ENCODE data around the gene ANKS1B. TPM values are rescaled to one million over a fixed set of nuclear protein-coding genes. Genes with fewer than 3 reads are reported as not detected.

ANKS1B gene
- total RNA-seq, 4 donors from 2014 or later: 0.88 to 10.7 (median 4.4) TPM

GRCh38 chr12:99370421-99371138, 614.2 kb downstream of the ANKS1B start:
- no peaks in the 10 kb centered on the region for H3K27me3 ChIP-seq
- H3K4me1 ChIP-seq: no peaks in the 10 kb centered on the region
- no peak overlapping the region for H3K27ac ChIP-seq
- H3K36me3 ChIP-seq: no peaks in the 10 kb centered on the region
- no peak for DNase-seq
- no peaks in the 10 kb centered on the region for H3K9me3 ChIP-seq
- H3K4me3 ChIP-seq: no peak overlapping the region
- no peak for TF ChIP-seq CTCF (IDR thresholded peaks at IDR 0.05)
- no peak for TF ChIP-seq POLR2A (IDR thresholded peaks at IDR 0.05)

GRCh38 chr12:99367181-99367580, 617.6 kb downstream of the ANKS1B start:
- Histone ChIP-seq H3K36me3 (no peaks in the 10 kb centered on the region), H3K27me3 (no peaks in the 10 kb centered on the region), H3K9me3 (no peaks in the 10 kb centered on the region), H3K4me3 (no peak overlapping the region), H3K4me1 (no peaks in the 10 kb centered on the region), H3K27ac (no peak overlapping the region)
- TF ChIP-seq CTCF (IDR thresholded peaks at IDR 0.05) (no peak), POLR2A (IDR thresholded peaks at IDR 0.05) (no peak)
- no peak for DNase-seq

- no peak overlapping the region for H3K27ac ChIP-seq
- H3K4me1 ChIP-seq: no peaks in the 10 kb centered on the region
- no peaks in the 10 kb centered on the region for H3K9me3 ChIP-seq
- H3K4me3 ChIP-seq: no peak overlapping the region
- no peak for TF ChIP-seq POLR2A (IDR thresholded peaks at IDR 0.05)
- no peak for TF ChIP-seq CTCF (IDR thresholded peaks at IDR 0.05)
- DNase-seq: no peak
- H3K36me3 ChIP-seq: no peaks in the 10 kb centered on the region
- no peaks in the 10 kb centered on the region for H3K27me3 ChIP-seq
Measured at GRCh38 chr12:99352269-99352668, 632.5 kb downstream of the ANKS1B start.

GRCh38 chr12:99343960-99344359, 640.8 kb downstream of the ANKS1B start:
- H3K27me3 ChIP-seq: no peaks in the 10 kb centered on the region
- no peak for TF ChIP-seq CTCF (IDR thresholded peaks at IDR 0.05)
- TF ChIP-seq POLR2A (IDR thresholded peaks at IDR 0.05): no peak
- no peaks in the 10 kb centered on the region for H3K9me3 ChIP-seq

DNA sequence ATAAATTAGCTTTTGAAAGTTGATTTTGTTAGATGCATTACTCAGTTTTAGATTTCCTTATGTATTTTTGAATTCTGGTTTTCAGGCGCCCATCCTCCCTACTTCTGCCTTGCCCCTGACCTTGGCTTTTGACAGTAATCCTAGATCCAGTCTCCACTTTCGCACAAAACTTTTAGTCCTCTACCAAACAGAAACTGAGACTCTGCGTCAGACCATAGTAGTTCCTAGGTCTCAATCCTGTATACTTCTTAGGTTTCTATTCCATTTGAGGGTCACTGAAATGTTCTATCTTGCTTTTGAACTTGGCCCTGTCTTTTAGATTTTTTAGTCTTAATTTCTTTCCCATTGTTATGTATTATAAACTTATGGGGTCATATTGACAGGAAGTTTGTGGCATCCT, 645.1 kb downstream of the ANKS1B start:
- TF ChIP-seq CTCF (IDR thresholded peaks at IDR 0.05): no peak
- TF ChIP-seq POLR2A (IDR thresholded peaks at IDR 0.05): no peak
- H3K4me1 ChIP-seq: no peaks in the 10 kb centered on the region
- no peaks in the 10 kb centered on the region for H3K9me3 ChIP-seq
- H3K4me3 ChIP-seq: no peak overlapping the region
- no peak for DNase-seq
- H3K36me3 ChIP-seq: no peaks in the 10 kb centered on the region
- no peak overlapping the region for H3K27ac ChIP-seq
- H3K27me3 ChIP-seq: no peaks in the 10 kb centered on the region

More at GRCh38 chr12:99343960-99344359, 640.8 kb downstream of the ANKS1B start:
- no peaks in the 10 kb centered on the region for H3K4me1 ChIP-seq
- DNase-seq: no peak
- no peaks in the 10 kb centered on the region for H3K36me3 ChIP-seq
- H3K4me3 ChIP-seq: no peak overlapping the region
- no peak overlapping the region for H3K27ac ChIP-seq

Measured in Peyer's patch (tissue), 4 donors.